Hippocampal formation (tissue), 2 donors: Measurements from ENCODE around the gene DPH3.
A peak's percentile ranks its signal among the peaks of the same experiment; 100 is the strongest.

Source experiments
- DNase-seq, 2 donors: peaks; one replicate each; lab custom pipeline; 2025; lab: John Stamatoyannopoulos, UW

DPH3 gene

DNA sequence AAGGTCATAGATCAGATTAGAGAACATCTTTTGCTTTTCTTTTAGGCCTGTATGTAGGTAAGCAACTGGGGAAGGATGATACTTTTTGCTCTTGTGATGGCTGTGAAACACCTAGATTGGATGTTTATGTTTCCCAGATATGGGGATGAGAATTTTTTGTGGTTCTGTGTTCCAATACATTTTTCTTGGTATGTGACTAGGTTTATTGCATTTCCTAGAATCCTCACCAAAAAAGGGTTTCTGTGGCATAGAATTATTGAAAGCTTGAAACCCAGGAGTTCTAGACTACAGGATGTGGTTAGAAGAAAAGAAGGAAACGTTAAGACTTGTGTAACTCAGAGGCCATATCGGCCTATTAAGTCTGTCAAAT is 26.1 kb upstream of the DPH3 start:
- DNase-seq: no peak

DNA sequence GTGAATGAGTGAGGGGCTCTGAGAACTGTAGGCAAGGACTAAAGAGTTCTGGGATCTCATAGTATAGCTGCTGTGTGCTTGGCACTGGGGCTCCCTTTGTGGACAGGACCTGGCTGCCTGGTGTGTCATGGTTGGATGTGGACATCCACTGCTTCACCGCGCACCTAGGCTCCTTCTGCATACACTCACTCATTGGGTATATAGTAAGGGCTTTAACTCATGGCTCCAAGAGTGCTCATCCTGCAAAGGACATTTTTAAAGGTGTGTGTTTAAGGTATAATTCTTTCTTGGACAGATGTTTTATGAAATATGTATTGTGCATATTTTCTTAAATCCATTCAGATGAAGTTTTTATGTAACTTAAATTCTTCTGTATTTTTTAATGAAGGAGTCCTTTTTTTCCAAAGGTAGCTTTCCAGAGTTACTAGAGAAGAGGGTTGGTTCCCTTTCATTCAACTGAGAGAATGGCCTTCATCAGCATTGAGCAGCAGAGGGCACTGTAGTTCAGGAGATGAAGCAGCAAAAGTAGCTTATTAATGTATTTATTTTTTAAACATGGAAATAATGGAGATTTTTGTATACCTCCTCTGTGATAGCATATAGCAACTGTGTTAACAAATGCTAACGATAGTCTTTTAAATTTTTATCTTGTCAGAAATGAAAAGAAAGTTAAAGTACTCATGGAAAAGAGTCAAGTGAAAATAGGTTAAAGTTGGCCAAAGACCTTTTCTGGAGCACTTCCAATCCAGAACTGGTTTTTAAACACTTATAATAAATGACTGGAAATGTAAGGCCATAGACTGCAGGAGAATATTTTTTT is 25.5 kb upstream of the DPH3 start:
- peak; percentile 38 to 70 for DNase-seq

DNA sequence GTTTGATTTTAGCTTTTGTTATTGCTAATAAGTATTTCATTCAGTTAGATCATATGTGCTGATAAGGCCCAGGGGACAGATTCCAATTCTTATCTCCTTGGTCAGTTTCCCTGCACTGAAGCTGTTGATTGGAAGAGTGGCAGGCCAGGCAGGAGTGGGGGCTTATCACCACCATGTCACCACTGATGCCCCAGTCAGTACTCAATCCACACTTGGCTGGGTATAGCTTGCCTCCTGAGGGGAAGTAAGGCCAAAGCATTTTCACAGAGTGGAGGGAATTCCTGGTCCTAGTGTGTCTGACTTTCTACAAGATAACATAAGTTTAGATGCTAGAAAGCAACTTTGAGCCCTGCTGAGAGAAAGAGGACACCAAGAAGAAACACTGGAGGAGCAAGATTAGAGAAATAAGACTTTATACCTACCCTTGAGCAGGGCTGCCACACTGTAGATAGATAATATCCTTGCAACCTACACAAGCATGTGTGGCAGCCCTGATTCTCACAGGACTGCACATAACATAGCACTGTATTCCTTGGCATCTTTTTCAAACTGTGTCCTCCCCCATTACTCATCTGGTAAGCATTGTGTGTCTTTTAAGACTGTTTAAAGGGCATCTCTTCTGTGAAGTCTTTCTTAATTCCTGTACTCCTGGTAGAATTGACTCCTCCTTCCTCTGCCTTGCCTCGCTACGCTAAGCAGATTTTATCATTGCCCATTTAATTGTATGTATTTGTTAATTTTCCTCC is 24.6 kb upstream of the DPH3 start:
- DNase-seq: no peak

DNA sequence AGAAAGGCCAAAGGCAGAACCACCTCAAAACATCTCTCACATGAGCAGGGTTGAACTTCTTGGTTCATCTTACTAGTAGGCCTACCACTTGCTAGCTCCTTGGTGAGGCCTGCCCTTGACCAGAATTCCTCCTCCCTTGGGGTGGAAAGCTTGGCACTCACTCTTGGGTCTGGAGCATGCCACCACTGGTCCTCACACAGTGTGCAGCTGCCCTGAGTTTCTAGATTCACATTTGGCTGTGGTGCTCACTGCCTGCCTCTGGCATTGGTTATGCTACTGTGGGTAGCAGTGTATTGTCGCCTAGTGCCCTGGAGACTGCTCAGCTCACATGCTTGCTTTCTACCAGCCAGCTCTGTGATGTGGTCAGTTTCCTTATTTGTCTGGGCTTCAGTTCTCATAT is 23.9 kb upstream of the DPH3 start:
- DNase-seq: no peak

DNA sequence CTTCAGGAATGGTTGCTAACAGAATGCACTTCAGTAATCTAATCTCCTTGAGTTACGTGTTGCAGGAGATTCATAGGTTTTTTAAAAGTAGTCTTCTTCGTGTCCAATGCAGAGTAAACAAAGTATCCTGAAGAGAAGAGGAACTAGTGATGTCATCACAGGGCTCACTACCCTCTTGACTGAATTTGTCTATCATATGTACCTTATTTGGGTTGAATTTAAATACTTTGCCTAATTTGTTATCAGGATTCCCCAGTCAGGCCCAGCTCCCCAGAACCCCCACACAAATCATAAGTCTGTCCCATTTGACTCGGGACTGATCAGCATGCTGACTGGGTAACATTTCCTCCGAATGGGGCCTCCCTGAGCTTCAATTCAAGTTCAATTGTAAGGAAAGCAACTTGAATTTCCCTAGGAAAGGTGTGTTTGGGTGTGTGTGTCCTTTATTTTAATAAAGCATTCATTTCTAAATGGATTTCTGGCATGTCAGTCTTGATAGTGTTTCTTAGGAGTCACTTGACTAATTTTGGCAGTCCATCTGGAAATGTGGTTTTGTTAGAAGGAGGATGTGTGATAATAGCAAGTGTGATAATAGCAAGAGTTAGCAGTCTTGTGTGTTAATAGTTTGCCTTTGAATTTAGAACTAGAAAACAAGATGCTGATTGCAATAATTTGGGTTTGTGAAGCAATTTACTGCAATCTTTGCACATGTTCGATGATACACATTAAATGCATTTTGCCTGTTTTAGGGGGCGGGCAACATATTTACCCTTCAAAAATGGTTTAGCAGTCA is 22.2 kb upstream of the DPH3 start:
- no peak for DNase-seq

DNA sequence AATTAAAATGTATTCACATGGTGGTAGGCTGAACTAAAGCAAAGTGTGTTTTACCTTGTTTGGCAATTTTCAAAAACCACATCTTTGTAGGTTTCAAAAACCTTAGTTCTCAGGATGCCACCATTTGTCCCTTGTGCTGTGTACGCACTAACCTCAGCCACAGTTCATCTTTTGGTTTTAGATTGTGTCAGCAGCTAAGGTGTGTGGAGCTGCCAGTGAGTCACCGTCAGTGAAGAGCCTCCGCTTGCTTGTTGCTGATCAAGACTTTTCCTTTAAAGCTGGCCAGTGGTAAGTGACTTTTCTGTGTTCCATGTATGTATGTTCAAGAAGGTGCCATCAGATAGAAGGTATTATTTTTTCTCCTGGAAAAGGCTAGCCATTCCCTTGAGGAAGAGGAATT is 21.4 kb upstream of the DPH3 start:
- DNase-seq: no peak

DNA sequence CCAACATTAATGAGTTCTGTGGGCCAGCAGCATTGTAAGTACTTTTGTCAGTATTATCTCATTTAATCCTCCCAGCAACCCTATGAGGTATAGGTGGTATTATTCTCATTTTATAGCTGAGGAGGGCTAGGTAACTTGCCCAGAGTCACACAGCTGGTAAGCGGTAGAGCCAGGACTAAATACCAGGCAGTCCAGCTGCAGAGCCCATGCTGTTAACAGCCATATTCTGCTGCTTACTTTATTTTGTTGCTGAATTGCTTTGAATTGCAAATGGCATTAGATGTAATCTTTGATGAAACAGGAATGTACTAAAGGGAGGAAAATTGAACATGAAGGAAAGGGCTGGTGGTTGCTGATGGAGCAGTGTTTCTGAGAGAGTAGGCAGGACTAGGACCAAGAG is 19.9 kb upstream of the DPH3 start:
- no peak for DNase-seq

DNA sequence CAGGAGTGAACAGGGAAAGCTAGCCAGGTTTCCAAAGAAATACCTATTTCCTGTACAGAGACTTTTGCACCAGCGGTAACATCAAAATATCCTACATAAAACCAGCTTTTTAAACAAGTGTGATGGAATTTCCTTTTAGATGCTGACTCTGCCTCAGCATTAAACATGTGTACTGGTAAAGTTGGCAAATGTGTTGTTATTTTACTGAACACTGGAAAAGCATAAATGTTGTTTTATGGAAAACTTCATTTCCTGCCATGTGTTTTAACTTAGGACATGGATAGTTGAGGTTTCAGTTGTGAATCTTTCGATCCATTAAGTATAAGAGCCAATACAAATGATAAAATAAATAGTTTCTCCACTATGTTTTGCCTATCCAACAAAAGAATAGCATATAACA is 15.9 kb upstream of the DPH3 start:
- DNase-seq: no peak

DNA sequence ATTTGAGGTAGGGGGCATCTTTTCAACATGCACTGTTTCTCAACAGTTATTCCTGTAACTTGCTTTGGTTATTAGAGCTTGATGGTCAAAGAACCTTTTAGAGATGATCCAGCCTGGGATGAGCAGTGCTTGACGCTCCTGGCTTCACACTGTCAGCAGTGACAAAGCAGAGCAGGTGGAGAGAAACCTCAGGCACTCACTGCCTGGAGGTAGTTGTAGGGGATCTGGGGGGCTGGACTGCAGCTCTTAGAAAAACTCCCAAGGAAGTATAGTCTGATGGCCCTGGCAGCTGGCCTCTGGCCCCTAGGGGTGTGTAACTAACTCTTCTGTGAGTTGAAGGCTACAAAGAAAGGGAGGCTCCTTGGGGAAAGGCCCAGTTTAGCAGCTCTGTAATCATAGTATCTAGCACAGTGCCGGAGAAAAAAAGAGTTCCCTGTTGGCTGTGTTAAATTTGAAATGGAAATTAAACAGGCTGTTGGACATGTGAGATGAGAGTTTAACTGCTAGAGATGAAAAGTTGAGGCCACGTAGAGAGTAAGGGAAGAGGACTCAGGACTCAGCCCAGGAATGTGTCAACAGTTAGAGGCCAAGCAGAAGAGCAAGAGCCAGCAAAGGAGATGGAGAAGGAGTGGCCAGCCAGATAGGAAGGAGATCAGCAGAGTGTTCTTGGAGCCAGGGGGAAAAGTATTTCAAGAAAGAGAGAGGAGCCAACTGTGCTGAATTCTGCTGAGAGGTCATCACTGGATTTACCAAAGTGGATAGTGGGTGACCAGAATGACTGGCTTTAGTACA is 14.5 kb upstream of the DPH3 start:
- DNase-seq: no peak

DNA sequence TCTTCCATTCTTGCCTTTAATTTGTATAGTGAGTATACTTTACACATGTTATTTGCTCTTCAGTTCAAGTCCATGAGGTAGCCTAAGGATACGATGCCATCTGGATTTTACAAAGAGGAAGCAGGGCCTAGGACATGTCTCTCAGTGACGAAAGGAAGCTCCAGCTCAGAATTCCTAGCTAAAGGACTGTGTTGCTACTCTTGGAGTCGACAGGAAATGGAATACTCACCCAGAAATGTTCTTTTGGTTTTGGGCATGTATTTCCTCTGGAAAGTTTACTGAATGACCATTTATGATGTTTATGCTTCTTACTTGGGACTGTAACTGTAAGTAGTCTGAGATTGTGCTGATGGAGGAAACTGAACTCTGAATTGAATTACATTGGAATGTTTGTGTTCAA is 12.7 kb upstream of the DPH3 start:
- DNase-seq: no peak

DNA sequence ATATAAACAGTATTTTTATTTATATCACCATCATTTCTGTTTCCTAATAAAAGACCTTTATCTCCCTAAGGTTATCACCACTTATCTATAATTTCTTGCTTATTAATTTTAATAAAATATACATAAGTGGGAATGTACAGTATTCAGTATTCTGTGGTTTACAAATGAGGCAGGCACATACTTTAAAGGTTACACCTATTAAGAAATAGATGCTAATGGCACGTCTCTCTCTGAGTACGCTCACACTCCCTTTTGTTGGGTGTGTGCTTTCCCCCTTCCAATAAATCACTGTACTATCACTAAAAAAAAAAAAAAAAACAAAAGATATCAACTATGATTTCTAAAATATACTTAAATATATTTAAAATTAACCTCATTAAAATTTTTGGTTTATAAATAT is 9.1 kb upstream of the DPH3 start:
- no peak for DNase-seq

DNA sequence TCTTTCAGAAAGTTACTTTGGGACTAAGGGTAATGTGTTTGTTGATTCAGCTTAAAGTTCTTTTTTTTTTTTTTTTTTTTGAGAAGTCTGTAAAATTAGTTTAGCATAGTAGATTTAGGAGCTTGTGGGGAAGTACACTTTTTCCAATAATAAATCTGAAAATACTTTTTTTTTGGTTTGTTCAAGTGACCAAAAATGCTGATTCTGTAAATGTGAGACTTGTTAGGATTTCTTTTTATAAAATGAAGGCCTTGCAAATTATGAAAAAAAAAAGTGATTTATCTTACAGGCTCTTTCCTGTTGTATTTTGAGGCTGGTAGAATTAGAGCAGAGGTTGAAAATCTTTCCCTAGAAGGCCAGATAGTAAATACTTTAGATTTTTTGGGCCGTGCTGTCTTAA is 7.8 kb upstream of the DPH3 start:
- no peak for DNase-seq

DNA sequence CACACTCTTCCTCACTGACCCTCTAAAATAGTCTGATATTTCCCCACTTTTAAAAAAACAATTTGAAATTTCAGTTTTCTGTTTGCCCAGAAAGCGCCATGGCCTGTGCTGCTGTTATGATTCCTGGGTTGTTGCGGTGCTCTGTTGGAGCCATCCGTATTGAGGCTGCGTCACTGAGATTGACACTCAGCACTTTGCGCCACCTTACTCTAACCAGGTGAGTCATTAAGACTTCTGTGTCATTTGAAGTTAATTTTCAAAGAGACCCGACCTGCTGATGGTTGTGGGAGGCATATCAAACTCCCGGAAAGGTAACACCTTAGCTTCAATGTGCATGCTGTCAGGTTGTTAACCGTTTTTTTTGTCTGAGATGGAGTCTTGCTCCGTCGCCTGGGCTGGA is 6.1 kb upstream of the DPH3 start:
- no peak for DNase-seq

DNA sequence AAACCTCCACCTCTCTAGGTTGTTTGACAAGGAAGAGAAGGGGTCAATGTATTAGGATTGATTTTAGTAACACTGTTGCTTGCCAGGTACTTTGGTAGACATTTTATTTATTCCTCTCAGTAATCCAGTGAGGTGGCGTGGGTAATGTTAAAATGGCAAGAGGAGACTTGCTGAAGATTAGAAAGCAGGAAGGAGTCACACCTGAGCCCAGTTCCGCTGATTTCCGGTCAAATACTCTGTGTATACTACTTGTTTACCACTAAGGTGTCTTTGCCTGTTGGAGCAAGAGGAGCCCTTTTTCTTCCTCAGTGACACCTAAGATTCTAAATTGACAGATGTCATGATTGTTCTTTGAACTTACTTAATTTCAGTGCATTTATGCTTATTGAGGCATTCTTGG is 2.0 kb upstream of the DPH3 start:
- no peak for DNase-seq

DNA sequence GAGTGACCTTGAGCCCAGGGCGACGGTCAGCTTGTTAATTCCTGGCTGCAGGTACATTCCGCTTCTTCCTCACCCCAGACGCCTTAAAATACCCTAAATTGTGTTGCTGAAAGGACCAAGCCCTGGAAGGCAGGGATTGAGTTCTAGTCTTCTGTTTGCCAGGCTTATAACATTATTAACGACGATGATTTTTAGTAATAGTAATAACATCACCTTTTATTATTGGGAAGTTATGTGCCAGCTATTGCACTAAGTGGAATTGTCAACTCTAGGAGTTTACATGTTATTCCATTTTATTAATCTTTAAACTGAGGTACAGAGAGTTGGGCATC is 678 bp upstream of the DPH3 start:
- no peak for DNase-seq

DNA sequence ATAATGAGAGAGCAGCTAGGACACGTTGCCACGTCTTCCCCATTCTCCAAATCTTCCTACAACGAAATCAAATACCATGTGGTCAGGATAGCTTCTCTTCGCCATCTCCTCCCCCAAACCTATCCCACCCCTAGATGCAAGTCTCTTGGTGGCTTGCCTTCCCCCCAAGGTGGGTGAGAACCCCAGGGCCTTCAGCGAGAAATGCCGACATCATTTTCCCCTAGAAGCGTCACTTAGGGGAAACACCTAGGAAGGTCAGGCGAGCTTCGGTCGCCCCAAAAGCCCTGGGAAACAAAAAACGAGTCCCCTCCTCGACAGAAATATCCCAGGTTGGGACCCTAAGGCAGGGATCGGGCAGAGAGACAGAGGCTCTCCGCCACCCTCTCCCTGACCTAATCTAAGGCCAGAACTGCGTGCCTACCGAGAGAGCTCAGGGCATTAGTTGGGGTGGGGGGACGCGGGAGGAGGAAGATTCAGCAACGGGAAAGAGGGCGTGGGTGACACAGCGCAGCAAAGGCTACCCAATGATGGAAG is 502 bp downstream of the DPH3 start:
- no peak for DNase-seq

DNA sequence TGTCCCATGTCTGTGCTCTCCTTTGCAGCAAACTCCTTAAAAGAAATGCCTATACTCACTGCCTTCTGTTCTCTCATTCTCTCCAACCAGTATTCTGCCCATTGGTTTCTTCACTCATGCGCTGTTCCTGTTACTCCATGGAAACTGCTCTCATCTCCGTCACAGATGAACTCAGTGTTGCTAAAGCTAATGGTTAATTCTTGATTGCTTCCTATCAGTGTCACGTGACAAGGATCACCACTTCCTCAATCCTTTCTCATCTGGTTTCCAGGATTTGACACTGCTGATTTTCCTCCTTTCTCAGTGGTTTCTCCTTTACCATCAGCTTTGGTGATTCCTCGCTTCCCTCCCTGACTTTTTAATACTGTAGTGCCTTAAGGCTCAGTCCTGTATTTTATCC is 2.6 kb downstream of the DPH3 start:
- no peak for DNase-seq

DNA sequence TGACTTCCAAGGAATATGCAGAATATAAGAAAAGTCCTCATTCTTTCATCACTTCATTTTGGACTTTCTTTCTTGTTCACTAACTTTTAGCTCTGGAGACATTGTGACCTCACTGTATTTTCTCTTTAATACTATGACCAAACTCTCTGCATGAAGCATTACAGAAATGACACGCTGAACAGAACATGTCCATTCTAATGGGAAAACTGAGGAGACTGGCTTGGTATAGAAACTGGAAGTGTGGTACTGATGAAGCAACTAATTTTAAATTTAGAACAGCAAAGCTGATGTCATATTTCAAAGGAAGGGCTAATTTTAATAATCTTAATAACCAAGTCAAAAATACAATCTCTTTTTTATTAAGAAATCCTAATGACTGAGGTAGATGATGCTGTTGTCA is 4.7 kb downstream of the DPH3 start:
- DNase-seq: no peak

DNA sequence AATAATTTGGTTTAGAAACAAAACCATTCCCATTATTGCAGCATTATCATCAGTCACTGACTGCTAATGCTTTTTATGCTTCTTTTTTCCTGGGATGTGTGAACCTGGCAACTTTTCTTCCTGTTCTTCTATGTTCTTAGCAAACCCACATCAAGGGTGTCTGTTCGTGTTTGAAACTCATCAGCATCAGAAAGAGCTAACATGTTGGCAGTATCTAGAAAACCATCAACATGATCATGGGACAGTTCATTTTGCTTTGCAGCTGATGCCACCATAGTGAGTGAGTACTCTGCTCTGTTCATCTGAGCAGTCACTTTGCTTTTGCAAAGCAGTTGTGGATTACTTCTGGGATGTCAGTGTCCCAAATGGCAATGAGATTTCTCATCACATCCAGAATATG is 5.9 kb downstream of the DPH3 start:
- no peak for DNase-seq

DNA sequence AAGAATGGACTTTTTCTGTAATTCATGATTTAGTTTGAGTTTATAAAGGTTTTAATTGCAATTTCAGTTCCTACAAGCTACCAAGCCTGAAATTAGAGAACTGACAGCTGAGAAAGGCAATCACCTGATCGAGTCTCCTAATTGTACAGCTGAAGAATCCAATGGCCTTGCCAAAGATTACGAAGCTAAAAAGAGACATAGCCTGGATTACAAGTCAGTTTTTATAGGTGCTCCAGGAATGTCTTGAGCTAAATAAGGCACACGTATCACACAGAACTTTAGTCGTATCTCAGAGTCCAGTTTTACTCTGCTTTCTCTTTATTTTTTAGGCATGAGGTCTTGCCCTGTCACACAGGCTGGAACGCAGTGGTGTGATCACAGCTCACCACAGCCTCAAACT is 6.6 kb downstream of the DPH3 start:
- no peak for DNase-seq

DNA sequence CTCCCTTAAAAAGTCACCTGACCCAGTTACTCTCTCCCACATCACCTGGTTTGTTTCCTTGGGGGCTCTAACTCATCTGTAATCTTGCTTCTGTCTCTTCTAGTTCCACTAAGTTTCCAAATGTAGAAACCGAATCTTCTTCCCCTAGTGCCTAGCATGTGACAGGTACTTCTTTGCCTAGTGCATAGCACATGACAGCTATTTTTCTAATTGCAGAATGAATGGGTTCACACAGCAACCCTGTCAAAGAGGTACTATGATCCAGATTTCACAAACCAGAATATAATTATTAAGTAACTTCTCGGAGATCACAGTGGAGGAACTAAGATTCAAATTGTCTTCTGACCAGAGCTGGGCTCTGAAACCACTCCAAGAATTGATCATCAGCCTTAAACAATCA is 7.4 kb downstream of the DPH3 start:
- DNase-seq: no peak

DNA sequence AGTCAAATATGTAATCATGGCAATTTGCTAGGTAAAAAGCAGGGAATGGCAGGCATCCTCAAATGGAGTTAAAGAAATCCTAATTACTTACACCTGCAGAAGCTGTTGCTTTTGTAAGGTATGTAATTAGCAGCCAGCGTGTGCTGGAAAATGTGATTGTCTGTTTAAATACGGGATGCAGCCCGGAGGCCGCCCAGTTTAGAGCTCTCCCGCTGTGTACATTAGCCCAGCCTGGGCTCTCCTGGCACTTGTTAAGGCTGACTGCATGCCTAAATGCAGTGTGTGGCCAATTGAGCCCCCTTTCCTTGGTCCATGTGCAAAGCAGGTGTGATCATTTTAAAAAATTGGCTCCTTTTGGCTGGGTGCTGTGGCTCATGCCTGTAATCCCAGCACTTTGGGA is 9.0 kb downstream of the DPH3 start:
- no peak for DNase-seq
